ENCODE measurements around the gene SREBF1.

GRCh38 chr17:17783116-17783824, 53.5 kb downstream of the SREBF1 start:
- TF ChIP-seq CTCF (conservative IDR thresholded peaks at IDR 0.05), result no peak
- no peak for TF ChIP-seq EZH2 (IDR thresholded peaks at IDR 0.05; ENCODE audit: low read depth)
